SU-DHL-6 (cell line): ENCODE results near the gene MPV17L.
A peak's percentile ranks its signal among the peaks of the same experiment; 100 is the strongest.
"Not testable (repeated sequence)": the region's sequence is repeated elsewhere in the genome, so short reads cannot be mapped to it uniquely, and the experiment has no call there.

Experiments
- H2AFZ ChIP-seq: fragments of 200-600 bp; sonication (generic); 2 replicates; pipeline ENCODE4 v1.6.1; 2014; ENCODE audit warnings: low read depth, mild to moderate bottlenecking, moderate library complexity, mixed read lengths, antibody characterized with exemption, low read length; ENCODE audit not compliant: severe bottlenecking
- H3F3A ChIP-seq: fragments of 200-600 bp; shearing (Covaris generic); 2 replicates; pipeline ENCODE4 v1.6.0; 2016; ENCODE audit warnings: antibody characterized with exemption, mild to moderate bottlenecking; ENCODE audit not compliant: insufficient read depth
- H3K27ac ChIP-seq: fragments of 200-600 bp; sonication (generic); 2 replicates; pipeline ENCODE4 v1.5.1; 2016; ENCODE audit warnings: low read depth, mild to moderate bottlenecking, low read length, moderate library complexity, mixed read lengths
- H3K27me3 ChIP-seq: fragments of 200-600 bp; sonication (generic), shearing (Covaris generic); 2 replicates; pipeline ENCODE4 v1.6.0; 2014; ENCODE audit warnings: mild to moderate bottlenecking, low read length
- H3K36me3 ChIP-seq: fragments of 200-600 bp; sonication (generic); 2 replicates; pipeline ENCODE4 v1.6.1; 2014; ENCODE audit warnings: mild to moderate bottlenecking, low read length, mixed read lengths
- H3K4me2 ChIP-seq: fragments of 300-600, 200-600 bp; shearing (Covaris generic), sonication (generic); 2 replicates; pipeline ENCODE4 v1.6.0; 2014; ENCODE audit warnings: low read length, low read depth, mild to moderate bottlenecking; ENCODE audit not compliant: poor library complexity, severe bottlenecking
- H3K4me3 ChIP-seq: fragments of 200-600 bp; sonication (generic); 2 replicates; pipeline ENCODE4 v1.5.1; 2014; ENCODE audit warnings: antibody characterized with exemption, low read length, mild to moderate bottlenecking, mixed read lengths; ENCODE audit not compliant: insufficient read depth, poor library complexity, severe bottlenecking
- H3K79me2 ChIP-seq: fragments of 200-600 bp; sonication (generic); 2 replicates; pipeline ENCODE4 v1.6.1; 2014; ENCODE audit warnings: mild to moderate bottlenecking, low read length, moderate library complexity; ENCODE audit not compliant: insufficient read depth
- H3K9ac ChIP-seq: fragments of 200-600 bp; sonication (generic); 2 replicates; pipeline ENCODE4 v1.7.0; 2014; ENCODE audit warnings: mild to moderate bottlenecking, low read length
- H3K9me2 ChIP-seq: fragments of 200-600 bp; sonication (generic); replicated peaks from 2 replicates; pipeline ENCODE4 v1.6.1; 2014; ENCODE audit warnings: low read length; ENCODE audit not compliant: insufficient read depth
- H3K9me3 ChIP-seq: fragments of 200-600 bp; sonication (generic); 2 replicates; pipeline ENCODE4 v1.6.1; 2014; ENCODE audit warnings: low read length, mixed read lengths; ENCODE audit not compliant: insufficient read depth
- H4K20me1 ChIP-seq: fragments of 200-600 bp; sonication (generic); 2 replicates; pipeline ENCODE4 v1.6.1; 2014; ENCODE audit warnings: low read depth, mild to moderate bottlenecking, antibody characterized with exemption, low read length, moderate library complexity, mixed read lengths
- EZH2phosphoT487 ChIP-seq: fragments of 200-600 bp; sonication (generic), shearing (Covaris generic); conservative IDR thresholded peaks from 2 replicates; pipeline ENCODE4 v1.6.1; 2018; ENCODE audit warnings: mild to moderate bottlenecking, antibody characterized with exemption, low read length, moderate library complexity, mixed read lengths
- TF ChIP-seq, protein P1 (sequence below): fragments of 200-600 bp; sonication (generic); IDR thresholded peaks from one replicate; pipeline ENCODE4 v1.5.1; 2017; ENCODE audit warnings: antibody characterized with exemption, mild to moderate bottlenecking, low read length, moderate library complexity; ENCODE audit not compliant: insufficient read depth, poor library complexity, severe bottlenecking

MPV17L gene

DNA sequence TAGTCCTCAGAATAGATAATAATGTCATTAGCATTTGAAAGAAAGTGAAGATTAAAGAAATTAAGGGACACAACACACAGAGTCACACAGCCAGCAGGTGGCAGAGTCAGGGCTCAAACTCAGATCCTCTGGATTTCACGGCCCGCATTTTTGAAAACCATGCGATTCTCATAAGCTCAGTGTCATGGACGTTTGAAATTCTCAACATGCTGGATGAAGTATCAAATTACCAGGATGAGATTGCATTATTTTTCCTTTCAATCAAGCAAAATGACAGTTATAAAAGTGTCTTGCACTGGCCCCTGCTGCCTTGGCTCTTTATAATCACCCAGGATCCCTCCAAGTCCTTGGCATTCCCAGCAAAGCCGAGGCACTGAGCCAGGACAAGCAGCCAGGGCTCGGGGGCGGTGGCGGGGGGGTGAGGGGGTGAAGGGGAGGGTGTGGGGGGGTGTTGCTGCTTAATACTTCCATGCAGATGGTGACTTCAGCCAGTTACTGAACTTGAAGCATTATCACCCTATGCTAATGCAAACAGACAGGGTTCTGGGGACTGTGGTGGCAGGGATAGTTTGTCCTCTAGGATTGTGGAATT lies 32.2 kb downstream of the MPV17L start:
- no peaks in the 10 kb centered on the region for H3K27me3 ChIP-seq
- H3K27ac ChIP-seq: no peak overlapping the region
- no peak overlapping the region for H2AFZ ChIP-seq
- no peaks in the 10 kb centered on the region for H3F3A ChIP-seq
- H3K9me2 ChIP-seq: no peaks in the 10 kb centered on the region
- no peaks in the 10 kb centered on the region for H3K79me2 ChIP-seq
- TF ChIP-seq EZH2phosphoT487: no peak
- TF ChIP-seq, protein P1, sequence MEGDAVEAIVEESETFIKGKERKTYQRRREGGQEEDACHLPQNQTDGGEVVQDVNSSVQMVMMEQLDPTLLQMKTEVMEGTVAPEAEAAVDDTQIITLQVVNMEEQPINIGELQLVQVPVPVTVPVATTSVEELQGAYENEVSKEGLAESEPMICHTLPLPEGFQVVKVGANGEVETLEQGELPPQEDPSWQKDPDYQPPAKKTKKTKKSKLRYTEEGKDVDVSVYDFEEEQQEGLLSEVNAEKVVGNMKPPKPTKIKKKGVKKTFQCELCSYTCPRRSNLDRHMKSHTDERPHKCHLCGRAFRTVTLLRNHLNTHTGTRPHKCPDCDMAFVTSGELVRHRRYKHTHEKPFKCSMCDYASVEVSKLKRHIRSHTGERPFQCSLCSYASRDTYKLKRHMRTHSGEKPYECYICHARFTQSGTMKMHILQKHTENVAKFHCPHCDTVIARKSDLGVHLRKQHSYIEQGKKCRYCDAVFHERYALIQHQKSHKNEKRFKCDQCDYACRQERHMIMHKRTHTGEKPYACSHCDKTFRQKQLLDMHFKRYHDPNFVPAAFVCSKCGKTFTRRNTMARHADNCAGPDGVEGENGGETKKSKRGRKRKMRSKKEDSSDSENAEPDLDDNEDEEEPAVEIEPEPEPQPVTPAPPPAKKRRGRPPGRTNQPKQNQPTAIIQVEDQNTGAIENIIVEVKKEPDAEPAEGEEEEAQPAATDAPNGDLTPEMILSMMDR: peak; percentile 54
- H3K36me3 ChIP-seq: no peaks in the 10 kb centered on the region
- no peaks in the 10 kb centered on the region for H4K20me1 ChIP-seq
- H3K9ac ChIP-seq: no peak overlapping the region
- no peaks in the 10 kb centered on the region for H3K9me3 ChIP-seq
- no peak overlapping the region for H3K4me3 ChIP-seq
- H3K4me2 ChIP-seq: no peak overlapping the region

DNA sequence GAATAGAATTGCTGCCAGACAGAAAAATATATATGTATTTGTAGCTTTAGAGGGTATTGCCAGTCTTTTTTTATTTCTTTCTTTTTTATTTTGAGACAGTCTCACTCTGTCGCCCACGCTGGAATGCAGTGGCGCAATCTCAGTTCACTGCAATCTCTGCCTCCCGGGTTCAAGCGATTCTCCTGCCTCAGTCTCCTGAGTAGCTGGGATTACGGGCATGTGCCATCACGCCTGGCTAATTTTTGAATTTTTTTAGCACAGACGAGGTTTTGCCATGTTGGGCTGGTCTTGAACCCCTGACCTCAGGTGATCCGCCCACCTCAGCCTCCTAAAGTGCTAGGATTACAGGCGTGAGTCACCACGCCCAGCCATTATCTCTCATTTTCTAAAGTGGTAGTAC lies 35.3 kb downstream of the MPV17L start:
- H2AFZ ChIP-seq, H3K36me3 ChIP-seq, H3K79me2 ChIP-seq, H3K27me3 ChIP-seq, H3K27ac ChIP-seq, H3K9ac ChIP-seq, H3K9me2 ChIP-seq, H4K20me1 ChIP-seq, H3F3A ChIP-seq, H3K9me3 ChIP-seq, H3K4me3 ChIP-seq, H3K4me2 ChIP-seq: not testable (repeated sequence)

DNA sequence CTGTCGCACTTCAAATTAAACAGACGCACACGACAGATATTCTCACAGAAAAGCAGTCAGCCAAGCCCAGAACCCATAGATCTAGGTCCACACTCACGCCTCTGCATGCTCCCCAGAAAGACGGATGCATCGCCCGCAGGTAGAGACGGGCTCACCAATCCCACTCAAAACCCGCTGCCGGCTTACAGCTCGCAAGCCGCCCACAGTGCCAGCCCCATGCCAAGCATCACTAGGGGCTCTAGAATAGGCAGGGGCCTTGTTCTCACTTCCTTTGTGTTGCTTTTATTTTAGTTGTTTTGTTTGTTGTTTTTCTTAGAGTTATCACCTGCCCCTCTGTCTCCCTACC lies 38.5 kb downstream of the MPV17L start:
- no peak overlapping the region for H3K27ac ChIP-seq
- no peak overlapping the region for H3K4me2 ChIP-seq

More for the DNA sequence above, 38.5 kb downstream of the MPV17L start:
- Histone ChIP-seq H3K79me2 (no peaks in the 10 kb centered on the region), H3K9me3 (no peaks in the 10 kb centered on the region), H3K9ac (no peak overlapping the region), H3K9me2 (no peaks in the 10 kb centered on the region), H3K4me3 (no peak overlapping the region), H2AFZ (no peak overlapping the region), H3K36me3 (no peaks in the 10 kb centered on the region), H3F3A (no peaks in the 10 kb centered on the region), H3K27me3 (no peaks in the 10 kb centered on the region), H4K20me1 (no peaks in the 10 kb centered on the region)
- TF ChIP-seq EZH2phosphoT487: no peak
- TF ChIP-seq, protein P1: no peak
